Measurements from ENCODE around the gene ALDH1A1. TPM values are rescaled to one million over a fixed set of nuclear protein-coding genes. Genes with fewer than 3 reads are reported as not detected.
"Not testable (repeated sequence)": the region's sequence is repeated elsewhere in the genome, so short reads cannot be mapped to it uniquely, and the experiment has no call there.

Gene ALDH1A1
- total RNA-seq, 3 donors from 2014 or later (not counting 1 experiment from before 2014, with no cell fraction given), result 0.57 to 1.7 TPM; not detected in 1

DNA sequence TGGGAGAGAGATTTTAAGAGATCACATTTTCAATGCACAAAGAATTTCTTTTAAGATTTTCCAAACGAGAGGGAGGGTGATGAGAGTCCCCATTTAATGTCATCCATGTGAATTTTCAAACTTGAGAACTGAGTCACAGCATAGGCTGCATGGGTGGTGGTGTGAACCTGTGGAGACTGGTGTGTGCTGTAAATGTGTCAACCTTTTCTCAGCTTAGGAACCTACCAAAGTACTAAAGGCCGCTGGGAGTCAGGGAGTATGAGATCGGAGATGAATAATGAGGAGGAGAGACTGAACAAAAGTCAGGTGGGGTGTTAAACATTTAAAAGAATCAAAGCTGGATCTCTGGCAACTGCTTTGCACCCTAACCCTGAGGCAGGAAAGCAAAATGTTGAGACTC, 7.5 kb downstream of the ALDH1A1 start:
- Mint-ChIP-seq H3K27me3 (ENCODE audit: low read depth in 2 of 2) (peaks cover 28 to 48% of the 10 kb centered on the region in 2 donors), H3K27ac (no peak overlapping the region), H3K9me3 (no peaks in the 10 kb centered on the region), H3K4me1 (no peaks in the 10 kb centered on the region), H3K36me3 (no peaks in the 10 kb centered on the region), H3K4me3 (no peak overlapping the region)
- intact Hi-C loops (cut with micrococcal nuclease), result no loop called here
- 82% methylated on average over 3 of the region's 3 CpGs for WGBS (ENCODE audit: insufficient coverage)
- Histone ChIP-seq H3K4me3 (ENCODE audit: low read length) (no peak overlapping the region), H3K27ac (ENCODE audit: low read length) (no peak overlapping the region), H3K36me3 (ENCODE audit: control insufficient read depth, insufficient read depth, low read length) (no peaks in the 10 kb centered on the region), H3K27me3 (ENCODE audit: control insufficient read depth, insufficient read depth, low read length) (no peaks in the 10 kb centered on the region), H3K9me3 (ENCODE audit: control insufficient read depth, insufficient read depth, low read length) (no peaks in the 10 kb centered on the region), H3K4me1 (ENCODE audit: control insufficient read depth, insufficient read depth, low read length) (no peaks in the 10 kb centered on the region)
- ATAC-seq (no peak), DNase-seq (no peak)
- TF ChIP-seq, protein P1, sequence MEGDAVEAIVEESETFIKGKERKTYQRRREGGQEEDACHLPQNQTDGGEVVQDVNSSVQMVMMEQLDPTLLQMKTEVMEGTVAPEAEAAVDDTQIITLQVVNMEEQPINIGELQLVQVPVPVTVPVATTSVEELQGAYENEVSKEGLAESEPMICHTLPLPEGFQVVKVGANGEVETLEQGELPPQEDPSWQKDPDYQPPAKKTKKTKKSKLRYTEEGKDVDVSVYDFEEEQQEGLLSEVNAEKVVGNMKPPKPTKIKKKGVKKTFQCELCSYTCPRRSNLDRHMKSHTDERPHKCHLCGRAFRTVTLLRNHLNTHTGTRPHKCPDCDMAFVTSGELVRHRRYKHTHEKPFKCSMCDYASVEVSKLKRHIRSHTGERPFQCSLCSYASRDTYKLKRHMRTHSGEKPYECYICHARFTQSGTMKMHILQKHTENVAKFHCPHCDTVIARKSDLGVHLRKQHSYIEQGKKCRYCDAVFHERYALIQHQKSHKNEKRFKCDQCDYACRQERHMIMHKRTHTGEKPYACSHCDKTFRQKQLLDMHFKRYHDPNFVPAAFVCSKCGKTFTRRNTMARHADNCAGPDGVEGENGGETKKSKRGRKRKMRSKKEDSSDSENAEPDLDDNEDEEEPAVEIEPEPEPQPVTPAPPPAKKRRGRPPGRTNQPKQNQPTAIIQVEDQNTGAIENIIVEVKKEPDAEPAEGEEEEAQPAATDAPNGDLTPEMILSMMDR (IDR thresholded peaks at IDR 0.05), result no peak

DNA sequence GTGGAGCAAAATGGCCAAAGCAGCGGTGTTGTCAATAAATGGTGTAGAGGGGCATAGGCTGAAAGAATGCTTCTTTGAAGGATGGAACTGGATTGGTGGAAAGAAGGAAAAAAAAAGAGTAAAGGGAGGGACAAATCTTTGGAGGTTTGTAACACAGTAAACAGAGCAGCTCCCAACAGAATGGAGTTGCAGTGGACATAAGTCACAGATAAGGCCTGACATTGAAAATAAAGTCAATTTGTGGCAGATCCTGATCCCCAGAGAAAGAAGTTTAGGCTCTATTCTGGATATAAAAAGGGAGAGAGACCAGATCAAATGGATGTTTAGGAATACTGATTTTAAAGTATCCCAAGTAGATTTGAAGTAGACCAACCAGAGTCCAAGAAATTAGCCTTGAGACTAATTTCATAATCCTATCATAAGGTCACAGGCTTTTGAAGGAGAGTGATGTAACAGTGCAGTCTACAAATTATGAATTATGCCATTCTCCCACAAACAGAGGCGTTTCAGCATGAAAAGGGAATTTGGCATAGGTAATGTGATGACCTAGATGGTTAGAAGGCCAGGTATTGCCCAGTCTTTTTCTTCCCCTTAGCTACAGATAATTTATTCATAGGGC, 8.9 kb downstream of the ALDH1A1 start:
- no peak overlapping the region for H3K27ac ChIP-seq (ENCODE audit: low read length)
- WGBS (ENCODE audit: insufficient coverage), result 88% methylated on average over 1 of the region's 2 CpGs
- no peaks in the 10 kb centered on the region for H3K4me1 ChIP-seq (ENCODE audit: control insufficient read depth, insufficient read depth, low read length)
- H3K36me3 ChIP-seq (ENCODE audit: control insufficient read depth, insufficient read depth, low read length), result no peaks in the 10 kb centered on the region
- no peak overlapping the region for H3K4me3 ChIP-seq (ENCODE audit: low read length)
- no peaks in the 10 kb centered on the region for H3K9me3 ChIP-seq (ENCODE audit: control insufficient read depth, insufficient read depth, low read length)
- ATAC-seq, result no peak
- TF ChIP-seq, protein P1 (IDR thresholded peaks at IDR 0.05), result no peak
- Mint-ChIP-seq H3K36me3 (no peaks in the 10 kb centered on the region), H3K4me1 (no peaks in the 10 kb centered on the region), H3K27ac (no peak overlapping the region), H3K4me3 (no peak overlapping the region), H3K27me3 (ENCODE audit: low read depth in 2 of 2) (peaks cover 23 to 36% of the 10 kb centered on the region in 2 donors), H3K9me3 (no peaks in the 10 kb centered on the region)
- H3K27me3 ChIP-seq (ENCODE audit: control insufficient read depth, insufficient read depth, low read length), result no peaks in the 10 kb centered on the region
- no peak for DNase-seq
- intact Hi-C loops (cut with micrococcal nuclease), result no loop called here

DNA sequence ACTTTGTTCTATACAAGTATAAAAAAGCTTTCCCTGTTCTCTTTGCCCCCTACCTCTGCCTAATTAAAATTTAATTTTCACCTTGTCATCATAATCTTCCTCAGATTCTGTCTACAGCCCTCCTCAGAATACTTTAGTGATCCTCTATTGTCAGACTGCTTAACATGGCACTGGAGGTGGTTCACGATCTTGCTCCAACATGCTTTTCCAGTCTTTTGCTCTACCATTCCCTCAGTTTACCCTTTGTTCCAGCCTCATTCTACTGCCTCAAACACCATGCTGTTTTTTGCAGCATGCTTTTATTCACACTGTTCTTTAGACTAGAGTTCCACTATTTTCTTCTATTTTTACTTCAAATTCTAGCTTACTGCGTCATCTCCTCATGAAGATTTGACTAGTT, 10.4 kb downstream of the ALDH1A1 start:
- TF ChIP-seq, protein P1 (IDR thresholded peaks at IDR 0.05), result no peak
- no peaks in the 10 kb centered on the region for H3K9me3 ChIP-seq (ENCODE audit: control insufficient read depth, insufficient read depth, low read length)
- no peak for DNase-seq
- intact Hi-C loops (cut with micrococcal nuclease), result no loop called here
- no peaks in the 10 kb centered on the region for H3K27me3 ChIP-seq (ENCODE audit: control insufficient read depth, insufficient read depth, low read length)
- 89% methylated on average over 2 of the region's 2 CpGs for WGBS (ENCODE audit: insufficient coverage)
- Mint-ChIP-seq H3K4me1 (no peaks in the 10 kb centered on the region), H3K27me3 (ENCODE audit: low read depth in 2 of 2) (peaks cover 17 to 26% of the 10 kb centered on the region in 2 donors), H3K4me3 (no peak overlapping the region), H3K9me3 (no peaks in the 10 kb centered on the region), H3K27ac (no peak overlapping the region), H3K36me3 (no peaks in the 10 kb centered on the region)
- no peaks in the 10 kb centered on the region for H3K4me1 ChIP-seq (ENCODE audit: control insufficient read depth, insufficient read depth, low read length)
- no peak overlapping the region for H3K4me3 ChIP-seq (ENCODE audit: low read length)
- H3K27ac ChIP-seq (ENCODE audit: low read length), result no peak overlapping the region
- no peaks in the 10 kb centered on the region for H3K36me3 ChIP-seq (ENCODE audit: control insufficient read depth, insufficient read depth, low read length)
- ATAC-seq, result no peak

DNA sequence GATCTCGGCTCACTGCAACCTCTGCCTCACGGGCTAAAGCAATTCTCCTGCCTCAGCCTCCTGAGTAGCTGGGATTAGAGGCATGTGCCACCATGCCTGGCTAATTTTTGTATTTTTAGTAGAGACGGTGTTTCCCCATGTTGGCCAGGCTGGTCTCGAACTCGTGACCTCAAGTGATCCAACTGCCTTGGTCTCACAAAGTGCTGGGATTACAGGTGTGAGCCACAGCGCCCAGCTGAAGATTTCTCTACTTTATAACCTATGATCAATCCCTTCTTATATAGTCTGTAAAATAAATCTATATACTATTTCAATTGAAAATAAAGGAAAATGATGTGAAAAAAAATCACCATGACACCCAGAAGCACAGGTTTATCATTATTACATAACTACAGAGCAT, 13.3 kb downstream of the ALDH1A1 start:
- H3K27me3 ChIP-seq (ENCODE audit: control insufficient read depth, insufficient read depth, low read length); H3K4me1 ChIP-seq (ENCODE audit: control insufficient read depth, insufficient read depth, low read length); H3K27ac ChIP-seq (ENCODE audit: low read length); H3K9me3 ChIP-seq (ENCODE audit: control insufficient read depth, insufficient read depth, low read length); H3K4me1 Mint-ChIP-seq; intact Hi-C loops (cut with micrococcal nuclease); H3K36me3 Mint-ChIP-seq; H3K9me3 Mint-ChIP-seq; DNase-seq; H3K27ac Mint-ChIP-seq; H3K4me3 ChIP-seq (ENCODE audit: low read length); H3K4me3 Mint-ChIP-seq; H3K36me3 ChIP-seq (ENCODE audit: control insufficient read depth, insufficient read depth, low read length); ATAC-seq: not testable (repeated sequence)
- WGBS (ENCODE audit: insufficient coverage), result 95% methylated on average over 5 of the region's 6 CpGs
- peaks cover 14 to 17% of the 10 kb centered on the region in 2 donors for H3K27me3 Mint-ChIP-seq (ENCODE audit: low read depth in 2 of 2)

All from natural killer cell (primary cell).